LNCAP (cell line): Measurements from ENCODE around the gene PDZK1IP1.

Experiments used
- CTCF ChIP-seq: fragments of 450-650 bp; IDR thresholded peaks from 2 replicates; pipeline ENCODE4 v1.5.1; 2017; ENCODE audit warnings: mild to moderate bottlenecking

The PDZK1IP1 gene

DNA sequence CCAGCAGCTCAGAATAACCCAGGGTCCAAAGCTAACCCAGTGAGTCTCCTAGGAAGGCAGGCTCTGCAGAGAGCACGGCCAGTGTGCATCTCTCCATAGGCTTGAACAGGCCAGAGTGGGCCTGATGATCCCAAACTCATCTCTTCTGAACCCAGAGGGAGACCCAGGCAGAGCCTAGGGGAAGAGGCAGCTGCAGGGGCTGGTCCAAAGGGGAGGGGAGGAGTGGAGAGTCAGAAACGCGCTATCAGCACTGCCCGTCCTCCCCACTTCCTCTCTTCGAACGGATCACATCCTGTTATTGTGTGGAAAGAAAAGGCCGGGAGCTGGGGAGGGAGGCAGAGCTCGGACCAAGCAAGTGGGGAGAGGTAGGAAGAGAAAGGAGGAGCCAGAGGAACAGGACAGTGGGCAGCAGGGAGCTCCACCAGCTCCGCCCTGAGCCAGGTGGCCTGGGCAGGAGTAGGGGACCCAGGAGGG, 22.0 kb upstream of the PDZK1IP1 start:
- TF ChIP-seq CTCF = no peak

GRCh38 chr1:47210666-47211065, 20.8 kb upstream of the PDZK1IP1 start:
- TF ChIP-seq CTCF = no peak

- no peak for TF ChIP-seq CTCF
These were observed 20.0 kb upstream of the PDZK1IP1 start for GRCh38 chr1:47209725-47210325.

- no peak for TF ChIP-seq CTCF
These were observed 19.3 kb upstream of the PDZK1IP1 start for GRCh38 chr1:47209091-47209490.

- no peak for TF ChIP-seq CTCF
These were observed 18.6 kb upstream of the PDZK1IP1 start for GRCh38 chr1:47208374-47208850.

GRCh38 chr1:47207803-47208373, 18.1 kb upstream of the PDZK1IP1 start:
- no peak for TF ChIP-seq CTCF

GRCh38 chr1:47205918-47206317, 16.1 kb upstream of the PDZK1IP1 start:
- no peak for TF ChIP-seq CTCF
